Measurements from ENCODE around the gene PRKAR2A.

PRKAR2A gene

DNA sequence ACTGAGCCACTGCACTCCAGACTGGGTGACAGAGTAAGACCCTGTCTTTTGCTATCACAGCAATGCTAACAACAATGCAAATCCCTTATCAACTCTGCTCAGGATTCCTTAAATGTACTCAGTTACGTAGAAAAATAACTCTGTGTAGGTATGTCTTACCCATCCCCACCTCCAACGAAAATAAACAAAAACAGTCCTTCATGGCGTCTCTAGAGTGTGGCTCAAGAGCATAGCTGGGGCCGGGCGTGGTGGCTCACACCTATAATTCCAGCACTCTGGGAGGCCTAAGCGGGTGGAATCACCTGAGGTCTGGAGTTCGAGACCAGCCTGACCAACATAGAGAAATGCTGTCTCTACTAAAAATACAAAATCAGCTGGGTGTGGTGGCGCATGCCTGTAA lies 148.8 kb downstream of the PRKAR2A start:
- FAIRE-seq (no peak), DNase-seq (ENCODE audit: extremely low spot score, insufficient read length, low read depth) (no peak)

DNA sequence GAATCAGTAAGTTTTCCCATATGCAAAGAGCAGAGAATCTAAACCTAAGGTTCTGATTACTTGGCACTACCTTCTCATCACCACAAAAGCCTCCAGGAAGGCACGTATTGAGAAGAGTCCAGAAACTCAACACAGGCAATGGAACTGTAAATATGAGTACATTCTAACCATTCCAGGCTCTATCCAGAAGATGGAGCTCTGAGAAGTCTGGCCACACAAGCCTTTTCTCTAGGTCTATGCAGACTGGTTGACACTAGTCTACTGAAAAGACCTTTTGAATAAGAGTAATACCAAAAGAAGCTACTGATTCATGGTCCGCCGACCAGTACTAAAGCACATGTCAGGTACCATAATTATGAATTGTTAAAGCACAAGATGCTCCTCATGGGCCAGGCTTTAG lies 149.7 kb downstream of the PRKAR2A start:
- FAIRE-seq (no peak), DNase-seq (ENCODE audit: extremely low spot score, insufficient read length, low read depth) (no peak)

DNA sequence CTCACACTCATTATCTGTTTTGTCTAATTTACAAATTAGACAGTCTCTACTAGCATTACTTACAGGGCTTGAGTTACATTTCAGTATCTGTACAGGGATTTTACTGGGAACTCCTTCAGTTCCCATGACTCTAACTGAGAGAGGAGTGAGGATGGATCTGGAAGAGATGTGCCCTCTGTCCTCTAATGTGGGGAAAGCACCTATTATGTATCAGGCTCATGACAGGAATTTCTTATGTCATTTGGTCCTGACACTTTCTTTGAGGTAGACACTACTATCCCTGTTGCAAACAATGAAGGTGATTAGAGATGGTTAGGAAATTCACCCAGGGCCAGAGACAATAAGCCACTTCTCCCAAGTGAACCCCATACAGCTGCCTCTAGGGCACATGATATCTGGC lies 151.1 kb downstream of the PRKAR2A start:
- FAIRE-seq (no peak), DNase-seq (ENCODE audit: extremely low spot score, insufficient read length, low read depth) (no peak)

Measured in GM18507 (cell line).